Activated T-helper 1 cell treated with anti-CD3 and anti-CD28 coated beads, Interleukin-12 subunit alpha, Interleukin-12 subunit beta, Interleukin-2, Interleukin-4 antibody, amounts not matched to agents 30 ng/mL and 10 ng/mL and 1 ng/mL, durations not matched to agents 14 hours and 24 hours and 36 hours (primary cell): ENCODE measurements around the gene TEAD3. TPM values are rescaled to one million over a fixed set of nuclear protein-coding genes. Genes with fewer than 3 reads are reported as not detected.

Source experiments
- DNase-seq: peaks from one replicate; pipeline ENCODE4 v3.0.0; 2021; ENCODE audit warnings: low spot score
- H3K27ac Mint-ChIP-seq: one replicate; pipeline ENCODE4 v1.8.0; 2021; ENCODE audit warnings: mild to moderate bottlenecking, mixed read lengths
- H3K27me3 Mint-ChIP-seq: one replicate; pipeline ENCODE4 v1.8.0; 2022; ENCODE audit warnings: mild to moderate bottlenecking, moderate library complexity, mixed read lengths; ENCODE audit not compliant: insufficient read depth
- H3K36me3 Mint-ChIP-seq: one replicate; pipeline ENCODE4 v1.8.0; 2021; ENCODE audit warnings: low read depth, mixed read lengths
- H3K4me1 Mint-ChIP-seq: one replicate; pipeline ENCODE4 v1.8.0; 2021; ENCODE audit warnings: low read depth, mixed read lengths
- H3K4me3 Mint-ChIP-seq: one replicate; pipeline ENCODE4 v1.8.0; 2021; ENCODE audit warnings: mild to moderate bottlenecking, moderate library complexity, mixed read lengths
- H3K9me3 Mint-ChIP-seq: one replicate; pipeline ENCODE4 v1.8.0; 2021; ENCODE audit warnings: mixed read lengths
- intact Hi-C: fragments of 100-400 bp; cut with micrococcal nuclease; formaldehyde crosslinking; loops from one replicate; pipeline ENCODE4 v1.15.1; 2024
- total RNA-seq: library from RNA; stranded (reverse); gene quantifications from 2 replicates; pipeline ENCODE4 v1.2.3, GENCODE V29; 2022

Gene TEAD3
- total RNA-seq, 1 donor from 2014 or later = 1.5 TPM

GRCh38 chr6:35494161-35494563 lies 2.7 kb downstream of the TEAD3 start:
- Mint-ChIP-seq H3K27me3 (peaks cover 13% of the 10 kb centered on the region), H3K4me1 (peaks cover 5% of the 10 kb centered on the region), H3K4me3 (no peak overlapping the region), H3K27ac (no peak overlapping the region), H3K36me3 (no peaks in the 10 kb centered on the region), H3K9me3 (no peaks in the 10 kb centered on the region)
- intact Hi-C loops = no loop called here
- DNase-seq = no peak

GRCh38 chr6:35493307-35493983 lies 3.4 kb downstream of the TEAD3 start:
- Mint-ChIP-seq H3K27ac (no peak overlapping the region), H3K4me1 (peaks cover 5% of the 10 kb centered on the region), H3K4me3 (no peak overlapping the region), H3K9me3 (no peaks in the 10 kb centered on the region), H3K27me3 (peaks cover 6% of the 10 kb centered on the region), H3K36me3 (no peaks in the 10 kb centered on the region)
- intact Hi-C loops = no loop called here
- DNase-seq = no peak

GRCh38 chr6:35492974-35493284 lies 4.0 kb downstream of the TEAD3 start:
- H3K36me3 Mint-ChIP-seq = no peaks in the 10 kb centered on the region
- H3K4me1 Mint-ChIP-seq = peaks cover 5% of the 10 kb centered on the region
- no peak overlapping the region for H3K27ac Mint-ChIP-seq
- intact Hi-C loops = no loop called here
- H3K27me3 Mint-ChIP-seq = peaks cover 5% of the 10 kb centered on the region
- H3K4me3 Mint-ChIP-seq = no peak overlapping the region
- no peak for DNase-seq
- H3K9me3 Mint-ChIP-seq = no peaks in the 10 kb centered on the region

- Mint-ChIP-seq H3K4me3 (no peak overlapping the region), H3K27me3 (peaks cover 5% of the 10 kb centered on the region), H3K27ac (no peak overlapping the region), H3K36me3 (no peaks in the 10 kb centered on the region), H3K9me3 (no peaks in the 10 kb centered on the region), H3K4me1 (peaks cover 5% of the 10 kb centered on the region)
- intact Hi-C loops = no loop called here
- no peak for DNase-seq
These were observed 4.5 kb downstream of the TEAD3 start for GRCh38 chr6:35492258-35492973.

GRCh38 chr6:35491558-35492257 lies 5.2 kb downstream of the TEAD3 start:
- no peaks in the 10 kb centered on the region for H3K36me3 Mint-ChIP-seq
- DNase-seq = no peak
- H3K27ac Mint-ChIP-seq = no peak overlapping the region
- intact Hi-C loops = no loop called here
- no peaks in the 10 kb centered on the region for H3K9me3 Mint-ChIP-seq
- H3K4me1 Mint-ChIP-seq = peaks cover 5% of the 10 kb centered on the region
- peaks cover 5% of the 10 kb centered on the region for H3K27me3 Mint-ChIP-seq
- no peak overlapping the region for H3K4me3 Mint-ChIP-seq

GRCh38 chr6:35490821-35491557 lies 5.9 kb downstream of the TEAD3 start:
- H3K36me3 Mint-ChIP-seq = no peaks in the 10 kb centered on the region
- intact Hi-C loops = no loop called here
- no peak overlapping the region for H3K27ac Mint-ChIP-seq
- no peak overlapping the region for H3K4me3 Mint-ChIP-seq
- DNase-seq = no peak
- no peaks in the 10 kb centered on the region for H3K9me3 Mint-ChIP-seq
- H3K4me1 Mint-ChIP-seq = peaks cover 5% of the 10 kb centered on the region
- peaks cover 5% of the 10 kb centered on the region for H3K27me3 Mint-ChIP-seq

GRCh38 chr6:35489995-35490791 lies 6.7 kb downstream of the TEAD3 start:
- Mint-ChIP-seq H3K4me1 (peaks cover 5% of the 10 kb centered on the region), H3K36me3 (no peaks in the 10 kb centered on the region), H3K4me3 (no peak overlapping the region), H3K9me3 (no peaks in the 10 kb centered on the region), H3K27ac (no peak overlapping the region), H3K27me3 (peaks cover 1% of the 10 kb centered on the region)
- intact Hi-C loops = no loop called here
- DNase-seq = no peak

GRCh38 chr6:35489066-35489465 lies 7.8 kb downstream of the TEAD3 start:
- intact Hi-C loops = no loop called here
- Mint-ChIP-seq H3K36me3 (no peaks in the 10 kb centered on the region), H3K9me3 (no peaks in the 10 kb centered on the region), H3K27me3 (peaks cover 1% of the 10 kb centered on the region), H3K27ac (no peak overlapping the region), H3K4me1 (peaks cover 4% of the 10 kb centered on the region), H3K4me3 (no peak overlapping the region)
- DNase-seq = no peak

GRCh38 chr6:35488517-35488862 lies 8.4 kb downstream of the TEAD3 start:
- no peak overlapping the region for H3K4me3 Mint-ChIP-seq
- intact Hi-C loops = no loop called here
- H3K27me3 Mint-ChIP-seq = peaks cover 1% of the 10 kb centered on the region
- no peak for DNase-seq
- no peaks in the 10 kb centered on the region for H3K9me3 Mint-ChIP-seq
- H3K4me1 Mint-ChIP-seq = no peaks in the 10 kb centered on the region
- no peaks in the 10 kb centered on the region for H3K36me3 Mint-ChIP-seq
- no peak overlapping the region for H3K27ac Mint-ChIP-seq

GRCh38 chr6:35487658-35488516 lies 9.0 kb downstream of the TEAD3 start:
- DNase-seq = no peak
- intact Hi-C loops = no loop called here
- no peaks in the 10 kb centered on the region for H3K36me3 Mint-ChIP-seq
- no peak overlapping the region for H3K4me3 Mint-ChIP-seq
- no peaks in the 10 kb centered on the region for H3K4me1 Mint-ChIP-seq
- H3K27ac Mint-ChIP-seq = no peak overlapping the region
- H3K27me3 Mint-ChIP-seq = peaks cover 4% of the 10 kb centered on the region
- no peaks in the 10 kb centered on the region for H3K9me3 Mint-ChIP-seq

GRCh38 chr6:35486005-35486925 lies 10.6 kb downstream of the TEAD3 start:
- H3K4me3 Mint-ChIP-seq = no peak overlapping the region
- no peaks in the 10 kb centered on the region for H3K36me3 Mint-ChIP-seq
- no peaks in the 10 kb centered on the region for H3K4me1 Mint-ChIP-seq
- intact Hi-C loops = no loop called here
- no peak for DNase-seq
- peaks cover 2% of the 10 kb centered on the region for H3K27me3 Mint-ChIP-seq
- no peak overlapping the region for H3K27ac Mint-ChIP-seq
- H3K9me3 Mint-ChIP-seq = no peaks in the 10 kb centered on the region
